Neural cell (in vitro differentiated cells): ENCODE results near the gene DNAI1. TPM values are rescaled to one million over a fixed set of nuclear protein-coding genes. Genes with fewer than 3 reads are reported as not detected.

Experiments
- H2AFZ ChIP-seq: fragments of 200-600, 300-800 bp; sonication (generic), shearing (Covaris generic); 2 replicates; pipeline ENCODE4 v1.6.0; 2014; ENCODE audit warnings: low read depth, mild to moderate bottlenecking, antibody characterized with exemption, low read length, moderate library complexity
- H3F3A ChIP-seq: fragments of 200-600 bp; shearing (Covaris generic); 2 replicates; pipeline ENCODE4 v1.6.1; 2016; ENCODE audit warnings: mild to moderate bottlenecking, moderate library complexity, mixed read lengths, antibody characterized with exemption, low read length; ENCODE audit not compliant: insufficient read depth, poor library complexity, severe bottlenecking
- H3K27ac ChIP-seq: fragments of 200-600, 300-800 bp; sonication (generic), shearing (Covaris generic); 2 replicates; pipeline ENCODE4 v1.5.1; 2014; ENCODE audit warnings: mild to moderate bottlenecking, low read length, moderate library complexity
- H3K27me3 ChIP-seq: fragments of 300-800, 200-600 bp; sonication (generic), shearing (Covaris generic); 2 replicates; pipeline ENCODE4 v1.6.0; 2014; ENCODE audit warnings: mild to moderate bottlenecking, low read depth, low read length, moderate library complexity; ENCODE audit not compliant: insufficient read depth
- H3K36me3 ChIP-seq: fragments of 300-800, 200-600 bp; sonication (generic), shearing (Covaris generic); 2 replicates; pipeline ENCODE4 v1.5.1; 2014; ENCODE audit warnings: mild to moderate bottlenecking, antibody characterized with exemption, low read length, moderate library complexity; ENCODE audit not compliant: insufficient read depth
- H3K4me2 ChIP-seq: fragments of 300-800, 200-600 bp; sonication (generic), shearing (Covaris generic); 2 replicates; pipeline ENCODE4 v1.6.0; 2014; ENCODE audit warnings: mild to moderate bottlenecking, low read length
- H3K4me3 ChIP-seq: fragments of 300-800, 200-600 bp; sonication (generic), shearing (Covaris generic); 2 replicates; pipeline ENCODE4 v1.5.1; 2014; ENCODE audit warnings: mild to moderate bottlenecking, low read length, moderate library complexity
- H3K79me2 ChIP-seq: fragments of 200-600 bp; shearing (Covaris generic); replicated peaks from 2 replicates; pipeline ENCODE4 v1.6.0; 2014; ENCODE audit warnings: mild to moderate bottlenecking, low read length, moderate library complexity; ENCODE audit not compliant: insufficient read depth
- H3K9ac ChIP-seq: fragments of 300-800, 200-600 bp; sonication (generic), shearing (Covaris generic); 2 replicates; pipeline ENCODE4 v1.6.1; 2016; ENCODE audit warnings: mild to moderate bottlenecking, low read length, mixed read lengths
- H3K9me2 ChIP-seq: fragments of 200-600 bp; shearing (Covaris generic); 2 replicates; pipeline ENCODE4 v1.6.1; 2016; ENCODE audit warnings: mild to moderate bottlenecking, low read length, mixed read lengths; ENCODE audit not compliant: insufficient read depth
- H3K9me3 ChIP-seq: fragments of 200-600, 300-800 bp; sonication (generic), shearing (Covaris generic); 2 replicates; pipeline ENCODE4 v1.6.1; 2016; ENCODE audit warnings: mild to moderate bottlenecking, mixed run types, low read length, moderate library complexity, mixed read lengths
- H4K20me1 ChIP-seq: fragments of 200-600 bp; shearing (Covaris generic); 2 replicates; pipeline ENCODE4 v1.6.1; 2016; ENCODE audit warnings: mild to moderate bottlenecking, mixed run types; ENCODE audit not compliant: insufficient read depth
- EP300 ChIP-seq: fragments of 450-650 bp; conservative IDR thresholded peaks from 2 replicates; pipeline ENCODE4 v1.6.1; 2014; ENCODE audit warnings: antibody characterized with exemption, mild to moderate bottlenecking, moderate library complexity; ENCODE audit not compliant: poor library complexity, severe bottlenecking
- EZH2 ChIP-seq: fragments of 200-600, 300-800 bp; shearing (Covaris generic), sonication (generic); IDR thresholded peaks from 2 replicates; pipeline ENCODE4 v1.6.1; 2014; ENCODE audit warnings: antibody characterized with exemption, low read length, borderline replicate concordance, mild to moderate bottlenecking; ENCODE audit not compliant: insufficient read depth, poor library complexity, severe bottlenecking
- MXI1 ChIP-seq: fragments of 450-650 bp; conservative IDR thresholded peaks from 2 replicates; pipeline ENCODE4 v1.6.1; 2014; ENCODE audit warnings: antibody characterized with exemption, mild to moderate bottlenecking; ENCODE audit not compliant: poor library complexity, severe bottlenecking
- POLR2AphosphoS5 ChIP-seq: IDR thresholded peaks from 2 replicates; pipeline ENCODE4 v1.6.1; 2012
- SMC3 ChIP-seq: fragments of 450-650 bp; conservative IDR thresholded peaks from 2 replicates; pipeline ENCODE4 v1.6.1; 2014; ENCODE audit warnings: antibody characterized with exemption, mild to moderate bottlenecking, moderate library complexity; ENCODE audit not compliant: poor library complexity
- TAF1 ChIP-seq: IDR thresholded peaks from 2 replicates; pipeline ENCODE4 v1.6.1; 2012; ENCODE audit warnings: low read depth
- polyA plus RNA-seq: library from polyadenylated mRNA; depleted of rRNA; stranded (reverse); fragments of >200 nt; gene quantifications from 2 replicates; pipeline ENCODE4 v1.2.3, GENCODE V29; 2014
- TF ChIP-seq, protein P1 (sequence below): IDR thresholded peaks from 2 replicates; pipeline ENCODE4 v1.6.1; 2012; ENCODE audit warnings: borderline replicate concordance
- TF ChIP-seq, protein P2 (sequence below): fragments of 450-650 bp; IDR thresholded peaks from 2 replicates; pipeline ENCODE4 v1.5.1; 2014; ENCODE audit warnings: antibody characterized with exemption, mild to moderate bottlenecking, moderate library complexity; ENCODE audit not compliant: poor library complexity, severe bottlenecking

DNAI1 gene
- polyA plus RNA-seq, 1 donor from 2014 or later: 0.99 TPM

- no peaks in the 10 kb centered on the region for H3K9me2 ChIP-seq
- no peaks in the 10 kb centered on the region for H3K36me3 ChIP-seq
- H3K4me3 ChIP-seq: no peak overlapping the region
- H4K20me1 ChIP-seq: no peaks in the 10 kb centered on the region
- H2AFZ ChIP-seq: no peak overlapping the region
- no peaks in the 10 kb centered on the region for H3K79me2 ChIP-seq
- H3K9ac ChIP-seq: no peak overlapping the region
- H3K4me2 ChIP-seq: no peak overlapping the region
- H3F3A ChIP-seq: no peaks in the 10 kb centered on the region
- H3K27ac ChIP-seq: no peak overlapping the region
- H3K9me3 ChIP-seq: no peaks in the 10 kb centered on the region
- H3K27me3 ChIP-seq: no peaks in the 10 kb centered on the region
- TF ChIP-seq EP300 (no peak), POLR2AphosphoS5 (no peak), SMC3 (no peak), MXI1 (no peak)
- TF ChIP-seq, protein P1, sequence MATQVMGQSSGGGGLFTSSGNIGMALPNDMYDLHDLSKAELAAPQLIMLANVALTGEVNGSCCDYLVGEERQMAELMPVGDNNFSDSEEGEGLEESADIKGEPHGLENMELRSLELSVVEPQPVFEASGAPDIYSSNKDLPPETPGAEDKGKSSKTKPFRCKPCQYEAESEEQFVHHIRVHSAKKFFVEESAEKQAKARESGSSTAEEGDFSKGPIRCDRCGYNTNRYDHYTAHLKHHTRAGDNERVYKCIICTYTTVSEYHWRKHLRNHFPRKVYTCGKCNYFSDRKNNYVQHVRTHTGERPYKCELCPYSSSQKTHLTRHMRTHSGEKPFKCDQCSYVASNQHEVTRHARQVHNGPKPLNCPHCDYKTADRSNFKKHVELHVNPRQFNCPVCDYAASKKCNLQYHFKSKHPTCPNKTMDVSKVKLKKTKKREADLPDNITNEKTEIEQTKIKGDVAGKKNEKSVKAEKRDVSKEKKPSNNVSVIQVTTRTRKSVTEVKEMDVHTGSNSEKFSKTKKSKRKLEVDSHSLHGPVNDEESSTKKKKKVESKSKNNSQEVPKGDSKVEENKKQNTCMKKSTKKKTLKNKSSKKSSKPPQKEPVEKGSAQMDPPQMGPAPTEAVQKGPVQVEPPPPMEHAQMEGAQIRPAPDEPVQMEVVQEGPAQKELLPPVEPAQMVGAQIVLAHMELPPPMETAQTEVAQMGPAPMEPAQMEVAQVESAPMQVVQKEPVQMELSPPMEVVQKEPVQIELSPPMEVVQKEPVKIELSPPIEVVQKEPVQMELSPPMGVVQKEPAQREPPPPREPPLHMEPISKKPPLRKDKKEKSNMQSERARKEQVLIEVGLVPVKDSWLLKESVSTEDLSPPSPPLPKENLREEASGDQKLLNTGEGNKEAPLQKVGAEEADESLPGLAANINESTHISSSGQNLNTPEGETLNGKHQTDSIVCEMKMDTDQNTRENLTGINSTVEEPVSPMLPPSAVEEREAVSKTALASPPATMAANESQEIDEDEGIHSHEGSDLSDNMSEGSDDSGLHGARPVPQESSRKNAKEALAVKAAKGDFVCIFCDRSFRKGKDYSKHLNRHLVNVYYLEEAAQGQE: no peak
- TF ChIP-seq, protein P2, sequence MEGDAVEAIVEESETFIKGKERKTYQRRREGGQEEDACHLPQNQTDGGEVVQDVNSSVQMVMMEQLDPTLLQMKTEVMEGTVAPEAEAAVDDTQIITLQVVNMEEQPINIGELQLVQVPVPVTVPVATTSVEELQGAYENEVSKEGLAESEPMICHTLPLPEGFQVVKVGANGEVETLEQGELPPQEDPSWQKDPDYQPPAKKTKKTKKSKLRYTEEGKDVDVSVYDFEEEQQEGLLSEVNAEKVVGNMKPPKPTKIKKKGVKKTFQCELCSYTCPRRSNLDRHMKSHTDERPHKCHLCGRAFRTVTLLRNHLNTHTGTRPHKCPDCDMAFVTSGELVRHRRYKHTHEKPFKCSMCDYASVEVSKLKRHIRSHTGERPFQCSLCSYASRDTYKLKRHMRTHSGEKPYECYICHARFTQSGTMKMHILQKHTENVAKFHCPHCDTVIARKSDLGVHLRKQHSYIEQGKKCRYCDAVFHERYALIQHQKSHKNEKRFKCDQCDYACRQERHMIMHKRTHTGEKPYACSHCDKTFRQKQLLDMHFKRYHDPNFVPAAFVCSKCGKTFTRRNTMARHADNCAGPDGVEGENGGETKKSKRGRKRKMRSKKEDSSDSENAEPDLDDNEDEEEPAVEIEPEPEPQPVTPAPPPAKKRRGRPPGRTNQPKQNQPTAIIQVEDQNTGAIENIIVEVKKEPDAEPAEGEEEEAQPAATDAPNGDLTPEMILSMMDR: no peak
Measured at GRCh38 chr9:34540827-34541226, 82.2 kb downstream of the DNAI1 start.

DNA sequence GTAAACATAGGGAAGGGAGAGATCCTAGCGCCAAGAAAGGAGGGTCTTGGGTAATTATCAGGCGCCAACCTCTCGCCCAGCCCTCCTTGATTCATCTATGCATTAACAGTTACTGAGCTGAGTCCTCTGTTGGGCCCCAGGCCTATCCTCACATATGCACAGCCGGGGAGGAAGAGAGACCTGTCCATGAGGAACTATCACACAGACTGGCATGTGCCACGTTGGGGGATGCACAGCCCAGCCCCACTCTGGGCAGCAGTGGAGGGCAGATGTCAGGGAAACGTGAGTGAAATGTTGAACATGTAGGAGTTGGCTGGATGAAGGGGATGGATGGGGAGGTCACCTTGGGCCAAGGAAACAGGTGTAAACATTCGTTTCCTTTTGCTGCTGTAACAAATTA, 82.9 kb downstream of the DNAI1 start:
- TF ChIP-seq SMC3 (no peak), TAF1 (no peak), MXI1 (no peak), EZH2 (no peak)
- TF ChIP-seq, protein P2: no peak
- TF ChIP-seq, protein P1: no peak
- H3F3A ChIP-seq: no peaks in the 10 kb centered on the region
- no peaks in the 10 kb centered on the region for H3K27me3 ChIP-seq
- H3K36me3 ChIP-seq: no peaks in the 10 kb centered on the region
- no peak overlapping the region for H3K4me3 ChIP-seq
- H4K20me1 ChIP-seq: no peaks in the 10 kb centered on the region
- H3K9me2 ChIP-seq: no peaks in the 10 kb centered on the region
- no peaks in the 10 kb centered on the region for H3K9me3 ChIP-seq
- no peaks in the 10 kb centered on the region for H3K79me2 ChIP-seq
- H3K4me2 ChIP-seq: no peak overlapping the region
- H3K9ac ChIP-seq: no peak overlapping the region
- H2AFZ ChIP-seq: no peak overlapping the region
- no peak overlapping the region for H3K27ac ChIP-seq
